NCI-H748 (cell line): Measurements from ENCODE around the gene TMEM95.

Experiments used
- DNase-seq: peaks from one replicate; lab custom pipeline; 2025; ENCODE audit not compliant: unreplicated experiment; lab: John Stamatoyannopoulos, UW

The TMEM95 gene

GRCh38 chr17:7403977-7404736 lies 49.2 kb downstream of the TMEM95 start, which contains the start of gene TMEM256:
TSS of gene TMEM256 (minus strand) at chr17:7404097. CDS start at chr17:7404084, 13 bp downstream.
- peak; percentile 100 for DNase-seq

GRCh38 chr17:7404737-7405349 lies 49.9 kb downstream of the TMEM95 start:
- no peak for DNase-seq

DNA sequence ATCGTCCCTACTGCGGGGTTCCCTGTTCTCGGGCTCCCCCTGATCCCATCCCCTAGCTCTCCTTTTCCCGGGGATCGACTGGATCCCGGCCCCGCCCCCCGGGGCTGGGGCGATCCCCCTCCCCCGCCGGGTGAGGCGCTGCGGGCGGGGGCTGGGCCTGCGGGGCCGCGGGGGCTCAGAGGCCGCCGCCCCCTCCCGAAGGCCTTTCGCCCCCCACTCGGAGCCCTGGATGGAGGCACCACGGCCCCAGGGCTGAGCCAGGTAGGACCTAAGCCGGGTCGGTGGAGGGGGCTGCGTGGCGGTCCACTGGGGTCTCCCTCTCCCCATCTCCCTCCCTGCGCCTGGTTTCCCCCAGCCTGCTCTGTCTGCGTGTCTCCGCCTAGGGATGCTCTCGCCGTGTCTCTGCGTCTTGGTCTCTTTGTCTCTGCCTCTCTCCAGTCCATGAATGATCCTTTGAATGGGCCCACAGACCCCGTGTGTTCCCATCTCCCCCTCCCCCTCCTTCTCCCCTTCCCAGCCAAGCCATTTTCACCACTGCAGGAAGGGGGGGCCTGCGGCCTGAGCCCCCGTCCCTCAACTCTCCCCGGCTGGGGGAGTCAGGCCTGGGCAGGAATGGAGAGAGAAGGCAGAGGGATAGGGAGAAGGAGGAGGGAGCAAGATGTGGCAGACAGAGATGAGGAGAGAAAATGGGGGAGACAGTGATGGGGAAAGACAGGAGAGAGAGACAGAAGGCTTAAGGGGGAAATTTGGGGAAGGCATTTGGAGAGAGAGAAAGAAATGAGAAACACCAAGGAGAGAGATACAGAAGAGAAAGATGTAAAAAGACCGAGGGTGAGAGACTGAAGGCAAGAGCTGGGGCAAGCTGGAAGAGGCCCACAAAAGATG lies 50.6 kb downstream of the TMEM95 start:
- peak; percentile 51 for DNase-seq

- peak; percentile 32 for DNase-seq
These were observed 51.4 kb downstream of the TMEM95 start for GRCh38 chr17:7406235-7406825.
